ENCODE results near the gene DLG2.
"Not testable (repeated sequence)": the region's sequence is repeated elsewhere in the genome, so short reads cannot be mapped to it uniquely, and the experiment has no call there.

Gene DLG2

DNA sequence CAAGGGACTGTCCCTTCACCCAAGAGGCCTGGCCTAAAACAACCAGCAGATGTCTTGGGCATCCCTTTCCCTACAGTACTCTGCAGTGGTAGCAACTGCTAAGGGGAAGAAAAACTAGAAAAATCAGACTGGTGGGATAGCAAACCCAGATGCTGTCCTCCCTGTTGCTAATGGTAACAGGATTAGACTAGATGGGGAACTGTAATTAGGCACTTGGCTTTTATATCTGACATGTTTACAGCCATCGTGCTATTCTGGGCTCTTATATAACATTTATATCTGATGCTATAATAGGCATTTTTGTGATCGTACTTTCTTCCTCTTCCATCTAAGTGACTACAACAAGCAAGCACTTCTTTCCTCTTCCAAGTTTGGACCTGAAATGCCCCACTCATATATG lies 316.7 kb downstream of the DLG2 start:
- peak in 1 of 2 experiments; percentile 72 for DNase-seq

- no peak for DNase-seq
These were observed 319.8 kb downstream of the DLG2 start for GRCh38 chr11:85307366-85307765.

- DNase-seq = no peak
These were observed 325.1 kb downstream of the DLG2 start for GRCh38 chr11:85301895-85302678.

DNA sequence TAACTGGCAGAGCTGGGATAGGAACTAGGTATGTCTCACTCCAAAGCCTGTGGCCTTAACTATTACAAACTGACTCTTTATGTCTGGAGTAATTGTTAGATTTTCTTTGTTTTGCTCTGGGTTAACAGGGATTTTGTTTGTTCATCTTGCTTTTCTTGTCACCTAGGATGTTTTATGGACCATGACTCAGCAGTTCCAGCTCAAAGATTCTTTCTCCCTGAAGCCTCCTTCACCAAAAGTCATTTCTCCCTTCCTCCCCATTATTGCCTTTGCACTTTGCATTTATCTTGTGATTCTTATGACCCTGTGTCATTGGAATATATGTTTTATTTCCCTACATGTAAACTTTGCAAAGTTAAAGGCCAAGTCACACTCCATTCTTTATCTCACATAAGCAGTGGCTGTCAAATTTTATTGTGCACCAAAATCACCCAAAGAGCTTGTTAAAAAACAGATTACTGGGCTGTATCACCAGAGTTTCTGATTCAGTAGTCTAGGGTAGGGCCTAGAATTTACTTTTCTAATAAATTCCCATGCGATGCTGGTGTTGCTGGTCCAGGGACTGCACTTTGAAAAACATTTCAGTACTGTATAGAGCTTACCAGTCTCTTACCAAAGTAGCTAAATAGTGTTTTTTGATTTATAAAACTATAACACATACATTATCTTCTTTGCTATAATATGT lies 327.7 kb downstream of the DLG2 start:
- no peak for DNase-seq

GRCh38 chr11:85295694-85296271 lies 331.4 kb downstream of the DLG2 start:
- no peak for DNase-seq

DNA sequence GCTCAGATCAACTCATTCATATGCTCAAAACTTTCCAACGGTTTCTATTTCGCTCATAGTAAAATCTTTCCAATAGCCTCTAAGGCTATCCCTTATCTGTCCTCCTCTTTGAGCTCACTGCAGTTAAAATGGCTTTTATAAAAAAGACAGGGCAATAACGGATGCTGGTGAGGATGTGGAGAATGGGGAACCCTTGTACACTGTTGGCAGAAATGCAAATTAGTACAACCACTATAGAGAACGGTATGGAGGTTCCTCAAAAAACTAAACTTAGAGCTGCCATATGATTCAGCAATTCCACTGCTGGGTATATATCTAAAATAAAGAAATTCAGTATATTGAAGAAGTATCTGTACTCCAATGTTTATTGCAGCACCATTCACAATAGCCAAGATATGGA lies 345.6 kb downstream of the DLG2 start:
- no peak for DNase-seq

- no peak for DNase-seq
These were observed 347.9 kb downstream of the DLG2 start for GRCh38 chr11:85279267-85279666.

- DNase-seq = no peak
These were observed 349.5 kb downstream of the DLG2 start for GRCh38 chr11:85277693-85278092.

- no peak for DNase-seq
These were observed 350.8 kb downstream of the DLG2 start for GRCh38 chr11:85276332-85276731.

- DNase-seq = not testable (repeated sequence)
These were observed 356.8 kb downstream of the DLG2 start for GRCh38 chr11:85270315-85270714.

DNA sequence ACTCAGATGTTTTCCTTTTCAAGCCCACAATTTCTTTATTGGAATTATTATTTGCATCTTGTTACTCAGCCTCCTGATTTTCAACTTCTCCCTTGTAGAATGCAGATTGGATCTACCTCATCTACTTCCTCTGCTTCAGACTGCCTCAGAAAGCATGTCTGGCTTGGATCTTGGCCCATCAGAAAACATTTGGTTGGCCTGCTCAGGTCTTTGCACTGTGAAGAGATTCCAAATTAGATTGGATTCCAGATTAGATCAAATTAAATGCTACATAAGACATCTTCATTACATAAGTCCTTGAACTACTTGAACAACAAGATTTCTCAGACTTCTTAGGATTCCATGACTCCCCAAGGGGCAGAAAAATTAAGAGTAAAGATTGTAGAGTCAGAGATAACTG lies 358.0 kb downstream of the DLG2 start:
- no peak for DNase-seq

- DNase-seq = no peak
These were observed 360.5 kb downstream of the DLG2 start for GRCh38 chr11:85266646-85267045.

GRCh38 chr11:85263328-85263727 lies 363.8 kb downstream of the DLG2 start:
- no peak for DNase-seq

DNA sequence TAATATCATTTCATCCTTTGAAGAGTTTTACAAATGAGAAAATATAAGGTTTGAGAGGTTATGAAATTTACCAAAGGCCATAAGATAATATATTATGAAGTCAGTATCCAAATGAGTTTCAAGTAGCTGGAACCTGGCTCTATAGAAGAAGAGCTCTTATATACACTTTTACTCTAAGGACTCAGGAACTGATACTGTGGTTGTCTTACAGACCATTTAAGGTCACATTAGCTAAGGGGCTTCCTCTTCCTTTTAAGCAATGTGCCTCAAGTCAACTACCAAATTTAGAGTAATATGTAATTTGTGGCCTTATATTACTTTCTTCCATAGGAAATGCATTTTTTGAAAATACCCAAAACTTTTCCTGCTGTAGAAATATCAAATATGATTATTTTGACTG lies 369.3 kb downstream of the DLG2 start:
- DNase-seq = no peak

GRCh38 chr11:85256433-85256832 lies 370.7 kb downstream of the DLG2 start:
- no peak for DNase-seq

GRCh38 chr11:85249482-85249881 lies 377.7 kb downstream of the DLG2 start:
- no peak for DNase-seq

- no peak for DNase-seq
These were observed 379.3 kb downstream of the DLG2 start for GRCh38 chr11:85247797-85248196.

DNA sequence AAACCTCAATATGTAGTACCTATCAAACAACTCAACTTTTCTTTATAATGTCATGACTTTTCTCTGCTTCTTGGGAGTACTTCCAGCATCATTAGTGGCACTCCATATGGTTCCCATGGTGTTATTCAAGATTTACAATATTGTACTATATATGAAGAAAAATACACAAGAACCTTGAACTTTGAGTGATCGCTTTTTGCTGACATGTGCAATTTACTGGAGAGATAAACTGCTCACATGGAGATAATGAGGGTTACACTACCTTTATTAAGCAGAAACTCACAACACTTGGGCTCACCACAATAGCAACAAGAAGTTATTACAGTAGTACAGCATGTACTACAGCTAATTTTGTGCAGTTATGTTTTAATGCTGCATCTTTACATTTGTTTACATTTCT lies 388.2 kb downstream of the DLG2 start:
- no peak for DNase-seq

DNA sequence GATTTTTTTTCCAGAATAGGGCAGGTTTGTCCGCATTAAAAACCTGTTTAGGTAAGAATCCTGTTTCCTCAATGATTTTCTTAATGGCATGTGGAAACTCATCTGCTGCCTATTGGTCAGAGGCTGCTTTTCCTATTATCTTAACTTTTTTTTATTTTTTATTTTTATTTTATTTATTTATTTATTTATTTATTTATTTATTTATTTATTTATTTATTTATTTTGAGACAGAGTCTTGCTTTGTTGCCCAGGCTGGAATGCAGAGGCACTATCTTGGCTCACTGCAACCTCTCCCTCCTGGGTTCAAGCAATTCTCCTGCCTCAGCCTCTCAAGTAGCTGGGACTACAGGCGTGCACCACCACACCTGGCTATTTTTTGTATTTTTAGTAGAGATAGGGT lies 389.1 kb downstream of the DLG2 start:
- not testable (repeated sequence) for DNase-seq

GRCh38 chr11:85236211-85236610 lies 390.9 kb downstream of the DLG2 start:
- no peak for DNase-seq

DNA sequence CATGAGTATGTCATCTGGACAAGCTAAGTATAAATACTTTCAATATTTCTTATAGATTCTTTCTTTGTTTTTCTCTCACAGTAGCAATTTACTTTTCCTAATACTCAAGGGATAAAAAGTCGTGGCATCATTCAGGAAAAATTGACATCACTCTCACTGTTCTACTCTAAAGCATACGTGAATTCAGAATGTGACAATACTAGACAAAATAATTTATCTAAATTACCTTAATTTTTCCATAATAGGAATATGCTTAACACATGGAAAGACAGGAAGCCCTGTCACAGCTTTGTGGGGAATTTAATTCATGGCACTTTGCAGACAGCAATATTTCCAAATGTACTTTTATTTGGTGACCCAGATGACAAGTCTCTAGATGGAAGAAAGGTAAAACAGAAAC lies 394.6 kb downstream of the DLG2 start:
- no peak for DNase-seq

- DNase-seq = no peak
These were observed 395.6 kb downstream of the DLG2 start for GRCh38 chr11:85231588-85231987.

GRCh38 chr11:85229723-85230122 lies 397.4 kb downstream of the DLG2 start:
- DNase-seq = not testable (repeated sequence)

- no peak for DNase-seq
These were observed 430.2 kb downstream of the DLG2 start for GRCh38 chr11:85196968-85197367.

Data from NCI-H524 (cell line).